ENCODE results near the gene PNKP. TPM values are rescaled to one million over a fixed set of nuclear protein-coding genes. Genes with fewer than 3 reads are reported as not detected.

Gene PNKP
- total RNA-seq, 2 donors from 2014 or later: 53.7 to 137 TPM

- H3K4me1 ChIP-seq: no peaks in the 10 kb centered on the region
- no peaks in the 10 kb centered on the region for H3K9me3 ChIP-seq
- H3K36me3 ChIP-seq: no peaks in the 10 kb centered on the region
- no peak overlapping the region for H3K9ac ChIP-seq (ENCODE audit: low read depth in 2 of 2, low read length in 2 of 2)
- H3K27me3 ChIP-seq: no peaks in the 10 kb centered on the region
- TF ChIP-seq, protein P1, sequence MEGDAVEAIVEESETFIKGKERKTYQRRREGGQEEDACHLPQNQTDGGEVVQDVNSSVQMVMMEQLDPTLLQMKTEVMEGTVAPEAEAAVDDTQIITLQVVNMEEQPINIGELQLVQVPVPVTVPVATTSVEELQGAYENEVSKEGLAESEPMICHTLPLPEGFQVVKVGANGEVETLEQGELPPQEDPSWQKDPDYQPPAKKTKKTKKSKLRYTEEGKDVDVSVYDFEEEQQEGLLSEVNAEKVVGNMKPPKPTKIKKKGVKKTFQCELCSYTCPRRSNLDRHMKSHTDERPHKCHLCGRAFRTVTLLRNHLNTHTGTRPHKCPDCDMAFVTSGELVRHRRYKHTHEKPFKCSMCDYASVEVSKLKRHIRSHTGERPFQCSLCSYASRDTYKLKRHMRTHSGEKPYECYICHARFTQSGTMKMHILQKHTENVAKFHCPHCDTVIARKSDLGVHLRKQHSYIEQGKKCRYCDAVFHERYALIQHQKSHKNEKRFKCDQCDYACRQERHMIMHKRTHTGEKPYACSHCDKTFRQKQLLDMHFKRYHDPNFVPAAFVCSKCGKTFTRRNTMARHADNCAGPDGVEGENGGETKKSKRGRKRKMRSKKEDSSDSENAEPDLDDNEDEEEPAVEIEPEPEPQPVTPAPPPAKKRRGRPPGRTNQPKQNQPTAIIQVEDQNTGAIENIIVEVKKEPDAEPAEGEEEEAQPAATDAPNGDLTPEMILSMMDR (IDR thresholded peaks at IDR 0.05): no peak
- no peak overlapping the region for H3K27ac ChIP-seq
- no peak for DNase-seq
- intact Hi-C loops (cut with DNase I): no loop called here
- H3K4me3 ChIP-seq: no peak overlapping the region
Observed at GRCh38 chr19:49843265-49843664, 24.1 kb downstream of the PNKP start.

DNA sequence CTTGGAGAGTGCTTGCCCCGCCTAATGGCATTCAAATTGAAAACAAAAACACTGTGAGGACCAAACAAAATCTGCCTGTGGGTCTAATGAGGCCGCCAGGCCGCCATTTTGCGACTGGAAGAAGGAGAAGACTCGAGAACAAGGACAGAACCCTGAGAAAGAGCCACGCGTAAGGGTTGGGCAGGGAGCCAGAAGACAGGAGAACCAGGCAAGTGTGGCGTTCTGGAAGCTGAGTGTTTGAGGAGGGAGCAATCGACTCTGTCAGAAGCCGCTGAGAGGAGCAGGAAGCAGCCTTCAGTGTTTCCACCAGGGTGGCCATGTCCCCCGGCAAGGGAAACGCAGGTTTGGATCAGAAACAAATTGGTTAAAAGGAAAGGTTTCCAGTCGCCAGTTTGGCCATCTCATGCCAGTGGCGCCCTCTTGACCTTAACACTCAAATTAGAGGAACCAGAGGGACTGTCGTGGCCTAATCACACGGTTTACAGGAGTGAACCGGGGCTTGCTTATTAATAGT, 26.6 kb downstream of the PNKP start:
- Histone ChIP-seq H3K9ac (ENCODE audit: low read depth in 2 of 2, low read length in 2 of 2) (no peak overlapping the region), H3K27me3 (no peaks in the 10 kb centered on the region), H3K4me3 (no peak overlapping the region), H3K36me3 (peaks cover 4% of the 10 kb centered on the region), H3K27ac (no peak overlapping the region), H3K9me3 (no peaks in the 10 kb centered on the region), H3K4me1 (no peaks in the 10 kb centered on the region)
- intact Hi-C loops (cut with DNase I): no loop called here
- TF ChIP-seq, protein P1 (IDR thresholded peaks at IDR 0.05): no peak
- DNase-seq: no peak

GRCh38 chr19:49840321-49840720, 27.1 kb downstream of the PNKP start:
- no peak for DNase-seq
- Histone ChIP-seq H3K9me3 (no peaks in the 10 kb centered on the region), H3K36me3 (peaks cover 9% of the 10 kb centered on the region), H3K4me1 (no peaks in the 10 kb centered on the region), H3K9ac (ENCODE audit: low read depth in 2 of 2, low read length in 2 of 2) (no peak overlapping the region), H3K27ac (no peak overlapping the region), H3K4me3 (no peak overlapping the region), H3K27me3 (no peaks in the 10 kb centered on the region)
- intact Hi-C loops (cut with DNase I): no loop called here
- TF ChIP-seq, protein P1 (IDR thresholded peaks at IDR 0.05): no peak

- Histone ChIP-seq H3K9ac (ENCODE audit: low read depth in 2 of 2, low read length in 2 of 2) (no peak overlapping the region), H3K4me3 (no peak overlapping the region), H3K4me1 (no peaks in the 10 kb centered on the region), H3K27me3 (no peaks in the 10 kb centered on the region), H3K27ac (no peak overlapping the region), H3K9me3 (no peaks in the 10 kb centered on the region), H3K36me3 (peaks cover 9% of the 10 kb centered on the region)
- TF ChIP-seq, protein P1 (IDR thresholded peaks at IDR 0.05): no peak
- intact Hi-C loops (cut with DNase I): no loop called here
- no peak for DNase-seq
Observed at GRCh38 chr19:49839713-49840112, 27.7 kb downstream of the PNKP start.

- no peak for DNase-seq
- H3K9me3 ChIP-seq: no peaks in the 10 kb centered on the region
- TF ChIP-seq, protein P1 (IDR thresholded peaks at IDR 0.05): no peak
- intact Hi-C loops (cut with DNase I): no loop called here
- H3K27me3 ChIP-seq: no peaks in the 10 kb centered on the region
- H3K36me3 ChIP-seq: peaks cover 9% of the 10 kb centered on the region
- H3K4me1 ChIP-seq: no peaks in the 10 kb centered on the region
- no peak overlapping the region for H3K4me3 ChIP-seq
- H3K27ac ChIP-seq: no peak overlapping the region
- H3K9ac ChIP-seq (ENCODE audit: low read depth in 2 of 2, low read length in 2 of 2): no peak overlapping the region
Observed at GRCh38 chr19:49838885-49839588, 28.3 kb downstream of the PNKP start.
